Measurements from ENCODE around the gene CDT1. TPM values are rescaled to one million over a fixed set of nuclear protein-coding genes. Genes with fewer than 3 reads are reported as not detected.
A peak's percentile ranks its signal among the peaks of the same experiment; 100 is the strongest.

CDT1 gene
- total and polyA plus RNA-seq, 10 of the 15 experiments (the other 5 are each of a cell fraction or from before 2014, with no cell fraction given) = 0.50 to 87.6 (median 8.8) TPM

DNA sequence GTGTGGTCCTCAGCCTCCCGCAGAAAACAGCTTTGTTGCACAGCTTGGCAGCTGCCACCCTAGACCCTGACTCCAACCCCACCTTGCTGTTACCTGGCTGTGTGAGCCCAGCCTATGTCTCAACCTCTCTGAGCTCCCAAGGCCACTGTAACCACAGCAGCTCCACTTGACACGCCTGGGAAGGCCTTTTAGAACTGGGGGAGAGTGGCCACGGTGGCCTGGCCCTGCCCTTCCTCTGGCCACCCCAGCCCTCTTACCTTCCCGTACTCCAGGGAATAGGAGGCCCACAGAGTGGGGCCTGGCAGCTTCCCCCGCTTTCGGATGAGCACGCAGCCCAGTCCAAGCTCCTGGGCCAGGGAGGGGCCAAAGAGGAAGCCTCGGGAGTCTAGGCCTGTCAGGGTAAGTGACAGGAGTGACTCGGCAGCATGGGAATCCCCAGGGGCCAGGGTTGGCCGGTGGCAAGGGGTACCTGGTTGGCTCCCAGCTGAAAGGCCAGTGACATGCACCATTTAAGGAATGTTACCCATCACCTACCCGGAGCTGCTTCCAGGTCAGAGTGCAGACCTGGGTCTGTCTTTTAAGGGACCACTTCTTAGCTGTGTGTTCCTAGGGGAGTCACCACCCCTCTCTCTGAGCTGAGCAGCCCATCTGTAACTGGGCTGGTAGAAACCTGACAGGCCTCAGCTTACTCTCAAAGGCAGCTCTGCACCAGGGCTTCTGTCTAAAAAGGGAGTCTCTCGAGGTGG is 6.8 kb downstream of the CDT1 start (continued):
- TF ChIP-seq BRCA1 (IDR thresholded peaks at IDR 0.05; ENCODE audit: low read depth, low read length) = no peak
- TF ChIP-seq POU2F2 (IDR thresholded peaks at IDR 0.05; ENCODE audit: borderline replicate concordance, low read depth, low read length) = no peak; the same call in 2 of the 3 replicates

DNA sequence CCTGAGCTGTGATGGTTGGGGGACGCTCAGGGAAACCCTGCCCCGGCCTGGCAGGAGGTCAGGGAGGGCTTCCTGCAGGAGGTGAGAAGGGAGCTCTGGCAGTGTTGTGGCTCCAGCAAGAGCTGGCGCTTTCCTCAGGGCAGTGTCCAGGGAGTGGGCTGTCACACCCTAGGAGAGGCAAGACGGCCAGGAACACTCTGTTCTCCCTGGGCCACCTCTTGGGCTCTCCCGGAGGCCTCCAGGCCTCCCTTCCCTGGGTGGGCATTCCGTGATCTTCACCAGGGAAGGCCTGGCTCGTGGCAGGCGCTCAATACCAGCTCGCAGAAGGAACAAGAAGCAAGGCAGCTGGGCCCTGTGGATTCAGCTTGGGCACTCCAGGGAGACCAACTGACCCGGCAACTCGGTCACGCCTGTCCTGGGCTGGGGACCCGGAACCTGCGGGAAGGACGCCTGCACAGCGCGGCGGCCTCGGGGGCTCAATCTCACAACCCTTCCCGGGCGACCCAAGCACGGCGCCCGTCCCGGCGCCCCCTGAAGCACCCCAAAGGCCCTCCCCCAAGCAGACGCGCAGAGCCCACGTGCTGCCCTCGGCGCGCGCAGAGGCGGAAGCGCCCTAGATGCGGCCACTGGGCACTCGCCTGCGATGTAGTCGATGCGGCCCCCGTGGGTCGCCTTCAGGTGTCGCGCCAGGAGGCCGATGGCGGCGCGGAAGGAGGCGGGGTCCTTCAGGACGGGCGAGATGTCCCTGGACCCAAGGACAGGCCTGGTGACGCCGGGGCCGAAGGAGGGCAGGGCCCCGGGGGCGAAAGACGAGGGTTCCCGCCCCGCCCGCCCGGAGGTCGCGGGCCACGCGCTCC is 7.6 kb downstream of the CDT1 start:
- in situ Hi-C loops (cut with MboI) (no loop called here), intact Hi-C loops (cut with micrococcal nuclease; ENCODE audit: unreplicated experiment) (loop anchor here (5.0 kb wide), 2 partner anchors 46 to 159 kb away; partner anchors contain the start of genes CYBA, GALNS and TRAPPC2L)
- Histone ChIP-seq H3K9ac (ENCODE audit: control insufficient read depth, insufficient read depth, low read length) (peak overlapping the region; percentile 88), H3K4me2 (ENCODE audit: control insufficient read depth, insufficient read depth) (peak overlapping the region; percentile 85), H3K27ac (ENCODE audit: control insufficient read depth, insufficient read depth) (peak overlapping the region; percentile 95), H3K4me3 (peak overlapping the region; percentile 85), H3K4me1 (ENCODE audit: control insufficient read depth, insufficient read depth, low read length) (peaks cover 20% of the 10 kb centered on the region), H3K27me3 (replicated peaks in 1 of 2; ENCODE audit: control insufficient read depth in 2 of 2, insufficient read depth in 2 of 2, low read length in 1 of 2) (no peaks in the 10 kb centered on the region), H3K9me3 (replicated peaks; ENCODE audit: control insufficient read depth, insufficient read depth, low read length) (no peaks in the 10 kb centered on the region), H2AFZ (ENCODE audit: control insufficient read depth, low read depth, low read length) (peak overlapping the region; percentile 69), H3K36me3 (ENCODE audit: control insufficient read depth in 2 of 2, insufficient read depth in 2 of 2, low read length in 1 of 2) (peaks cover 6 to 34% of the 10 kb centered on the region in 2 experiments; a peak in 3 of 4 replicates), H4K20me1 (ENCODE audit: control insufficient read depth, insufficient read depth) (no peaks in the 10 kb centered on the region), H3K79me2 (ENCODE audit: control insufficient read depth, insufficient read depth, low read length) (peaks cover 30% of the 10 kb centered on the region)
- ChIA-PET RAD21 (ENCODE audit: unreplicated experiment) (interaction anchor here (0.9 to 4.0 kb wide), 15 partner anchors 8 to 697 kb away, joined by 3 to 14 read pairs (median 4); partner anchors contain the start of genes CDH15, CDT1, PIEZO1 and ZNF778), POLR2A (interaction anchor here (0.5 to 4.2 kb wide), 9 partner anchors 10 to 381 kb away, joined by 3 to 30 read pairs (median 4); no protein-coding TSS in a partner anchor), CTCF (interaction anchor here (0.6 to 3.2 kb wide), 9 partner anchors 15 to 406 kb away, joined by 3 to 19 read pairs (median 7); partner anchors contain the start of genes CTU2, GALNS, RNF166 and TRAPPC2L), SMC1A (ENCODE audit: uncharacterized antibody, unreplicated experiment) (interaction anchor here (0.9 to 2.0 kb wide), 9 partner anchors 11 to 405 kb away, joined by 3 to 7 read pairs (median 5); partner anchors contain the start of genes GALNS and TRAPPC2L)
- no TSS peak for BruUV-seq (replicated peaks)
- no peak for DNase-seq (ENCODE audit: low read depth, low spot score)
- WGBS (ENCODE audit: insufficient coverage, insufficient replicate concordance, low lambda C conversion rate, missing lambda C conversion rate) = under 1% methylated on average over 53 of the region's 65 CpGs
- FAIRE-seq = peak; percentile 89
- peak; percentile 81 for ATAC-seq
- TF ChIP-seq CHD1 (IDR thresholded peaks at IDR 0.05; ENCODE audit: low read depth, low read length) (no peak), MXI1 (IDR thresholded peaks at IDR 0.05; ENCODE audit: low read depth, low read length) (peak; percentile 63; the same call in 1 of the 2 replicates), MTA3 (IDR thresholded peaks at IDR 0.05; ENCODE audit: borderline replicate concordance, low read length) (no peak), TAF1 (IDR thresholded peaks at IDR 0.05; ENCODE audit: borderline replicate concordance, low read depth, low read length) (no peak), ESRRA (IDR thresholded peaks at IDR 0.05; ENCODE audit: low read length) (no peak), SP1 (IDR thresholded peaks at IDR 0.05; ENCODE audit: low read depth, low read length) (peak; percentile 42), ZNF622 (IDR thresholded peaks at IDR 0.05) (no peak), SMAD5 (IDR thresholded peaks at IDR 0.05; ENCODE audit: low read depth) (peak; percentile 80), GABPA (IDR thresholded peaks at IDR 0.05; ENCODE audit: low read depth) (no peak), BHLHE40 (IDR thresholded peaks at IDR 0.05; ENCODE audit: borderline replicate concordance in 1 of 2, low read depth in 2 of 2, low read length in 1 of 2) (peak; percentile 71 to 79), RBBP5 (conservative IDR thresholded peaks at IDR 0.05) (no peak), EED (IDR thresholded peaks at IDR 0.05; ENCODE audit: low read depth) (0 out of 2 replicates have a peak, but pooled peaks have one; percentile 8)
- TF ChIP-seq, protein P1, sequence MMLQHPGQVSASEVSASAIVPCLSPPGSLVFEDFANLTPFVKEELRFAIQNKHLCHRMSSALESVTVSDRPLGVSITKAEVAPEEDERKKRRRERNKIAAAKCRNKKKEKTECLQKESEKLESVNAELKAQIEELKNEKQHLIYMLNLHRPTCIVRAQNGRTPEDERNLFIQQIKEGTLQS (IDR thresholded peaks at IDR 0.05; ENCODE audit: borderline replicate concordance, extremely low read depth, low read depth, low read length) = peak; percentile 86
- TF ChIP-seq, protein P2, sequence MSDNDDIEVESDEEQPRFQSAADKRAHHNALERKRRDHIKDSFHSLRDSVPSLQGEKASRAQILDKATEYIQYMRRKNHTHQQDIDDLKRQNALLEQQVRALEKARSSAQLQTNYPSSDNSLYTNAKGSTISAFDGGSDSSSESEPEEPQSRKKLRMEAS (IDR thresholded peaks at IDR 0.05; ENCODE audit: low read depth, low read length) = peak; percentile 71
- TF ChIP-seq, protein P3, sequence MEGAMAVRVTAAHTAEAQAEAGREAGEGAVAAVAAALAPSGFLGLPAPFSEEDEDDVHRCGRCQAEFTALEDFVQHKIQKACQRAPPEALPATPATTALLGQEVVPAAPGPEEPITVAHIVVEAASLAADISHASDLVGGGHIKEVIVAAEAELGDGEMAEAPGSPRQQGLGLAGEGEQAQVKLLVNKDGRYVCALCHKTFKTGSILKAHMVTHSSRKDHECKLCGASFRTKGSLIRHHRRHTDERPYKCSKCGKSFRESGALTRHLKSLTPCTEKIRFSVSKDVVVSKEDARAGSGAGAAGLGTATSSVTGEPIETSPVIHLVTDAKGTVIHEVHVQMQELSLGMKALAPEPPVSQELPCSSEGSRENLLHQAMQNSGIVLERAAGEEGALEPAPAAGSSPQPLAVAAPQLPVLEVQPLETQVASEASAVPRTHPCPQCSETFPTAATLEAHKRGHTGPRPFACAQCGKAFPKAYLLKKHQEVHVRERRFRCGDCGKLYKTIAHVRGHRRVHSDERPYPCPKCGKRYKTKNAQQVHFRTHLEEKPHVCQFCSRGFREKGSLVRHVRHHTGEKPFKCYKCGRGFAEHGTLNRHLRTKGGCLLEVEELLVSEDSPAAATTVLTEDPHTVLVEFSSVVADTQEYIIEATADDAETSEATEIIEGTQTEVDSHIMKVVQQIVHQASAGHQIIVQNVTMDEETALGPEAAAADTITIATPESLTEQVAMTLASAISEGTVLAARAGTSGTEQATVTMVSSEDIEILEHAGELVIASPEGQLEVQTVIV (IDR thresholded peaks at IDR 0.05; ENCODE audit: borderline replicate concordance, partially characterized antibody) = peak; percentile 89
